A673 (cell line): ENCODE results near the gene IL25. TPM values are rescaled to one million over a fixed set of nuclear protein-coding genes. Genes with fewer than 3 reads are reported as not detected.
A peak's percentile ranks its signal among the peaks of the same experiment; 100 is the strongest.

Source experiments
- BruUV-seq: library from RNA; stranded (reverse); fragments of 400-500 nt; replicated peaks from 2 replicates; lab custom pipeline; 2021; lab: Mats Ljungman, UMichigan
- CTCF ChIA-PET: fragments of 300-600 bp; sonication (Branson Sonifier 250); formaldehyde crosslinking; loops from one replicate; lab custom pipeline; 2022; ENCODE audit warnings: antibody characterized with exemption; lab: Charles Lee
- POLR2A ChIA-PET: fragments of 300-600 bp; sonication (Branson Sonifier 250); formaldehyde crosslinking; loops from one replicate; lab custom pipeline; 2022; ENCODE audit warnings: antibody characterized with exemption; ENCODE audit not compliant: low non-redundant PET; lab: Charles Lee
- DNase-seq: peaks from one replicate; pipeline ENCODE4 v3.0.0-alpha.2; 2015; ENCODE audit warnings: low spot score
- H3K27ac ChIP-seq: fragments of 200-600 bp; sonication (generic); 2 replicates; pipeline ENCODE4 v1.5.1; 2016; ENCODE audit warnings: mixed run types, low read depth, mild to moderate bottlenecking, mixed read lengths, antibody characterized with exemption, low read length; ENCODE audit not compliant: poor library complexity, severe bottlenecking
- H3K27me3 ChIP-seq: fragments of 200-600 bp; sonication (generic); replicated peaks from 2 replicates; pipeline ENCODE4 v1.6.1; 2017; ENCODE audit warnings: mixed run types, low read depth, mild to moderate bottlenecking, mixed read lengths, antibody characterized with exemption, low read length; ENCODE audit not compliant: insufficient read depth, poor library complexity
- H3K36me3 ChIP-seq: fragments of 200-600 bp; sonication (generic); 2 replicates; pipeline ENCODE4 v1.6.1; 2016; ENCODE audit warnings: mixed run types, mild to moderate bottlenecking, mixed read lengths, antibody characterized with exemption, low read length; ENCODE audit not compliant: insufficient read depth, poor library complexity, severe bottlenecking
- H3K4me1 ChIP-seq: fragments of 200-600 bp; sonication (generic); 2 replicates; pipeline ENCODE4 v1.6.1; 2017; ENCODE audit warnings: mixed run types, mild to moderate bottlenecking, mixed read lengths, antibody characterized with exemption, low read length; ENCODE audit not compliant: insufficient read depth, poor library complexity, severe bottlenecking
- H3K4me3 ChIP-seq: fragments of 200-600 bp; sonication (generic); 2 replicates; pipeline ENCODE4 v1.5.1; 2016; ENCODE audit warnings: low read depth, mixed run types, mild to moderate bottlenecking, mixed read lengths, low read length; ENCODE audit not compliant: poor library complexity, severe bottlenecking
- H3K9me3 ChIP-seq: fragments of 200-600 bp; sonication (generic); 2 replicates; pipeline ENCODE4 v1.6.1; 2016; ENCODE audit warnings: mixed run types, low read depth, mild to moderate bottlenecking, mixed read lengths, antibody characterized with exemption, low read length; ENCODE audit not compliant: poor library complexity, severe bottlenecking
- CTCF ChIP-seq: fragments of 300-800, 200-600 bp; sonication (generic); conservative IDR thresholded peaks from 2 replicates; pipeline ENCODE4 v1.5.1; 2017; ENCODE audit warnings: low read depth, mild to moderate bottlenecking, antibody characterized with exemption, low read length, moderate library complexity, mixed read lengths
- EZH2 ChIP-seq: fragments of 200-600 bp; sonication (generic); IDR thresholded peaks from 2 replicates; pipeline ENCODE4 v1.6.1; 2017; ENCODE audit warnings: borderline replicate concordance, low read depth, mild to moderate bottlenecking, mixed read lengths, antibody characterized with exemption, low read length; ENCODE audit not compliant: poor library complexity, severe bottlenecking
- intact Hi-C: fragments of 100-400 bp; cut with micrococcal nuclease; formaldehyde crosslinking; loops from one replicate; pipeline ENCODE4 v1.10.0; 2022; ENCODE audit not compliant: unreplicated experiment
- total RNA-seq: library from RNA; stranded (reverse); gene quantifications from 2 replicates; pipeline ENCODE4 v1.2.3, GENCODE V29; 2021

IL25 gene
- total RNA-seq, 1 experiment from 2014 or later: not detected

GRCh38 chr14:23404331-23404900, 31.8 kb downstream of the IL25 start:
- Histone ChIP-seq H3K4me1 (no peaks in the 10 kb centered on the region), H3K4me3 (no peak overlapping the region), H3K9me3 (no peaks in the 10 kb centered on the region), H3K27ac (no peak overlapping the region), H3K27me3 (peaks cover 17% of the 10 kb centered on the region), H3K36me3 (no peaks in the 10 kb centered on the region)
- DNase-seq: peak; percentile 4
- intact Hi-C loops: no loop called here
- no TSS peak for BruUV-seq
- CTCF ChIA-PET: no interaction called here
- POLR2A ChIA-PET: no interaction called here
- TF ChIP-seq CTCF: no peak
- TF ChIP-seq EZH2: no peak

DNA sequence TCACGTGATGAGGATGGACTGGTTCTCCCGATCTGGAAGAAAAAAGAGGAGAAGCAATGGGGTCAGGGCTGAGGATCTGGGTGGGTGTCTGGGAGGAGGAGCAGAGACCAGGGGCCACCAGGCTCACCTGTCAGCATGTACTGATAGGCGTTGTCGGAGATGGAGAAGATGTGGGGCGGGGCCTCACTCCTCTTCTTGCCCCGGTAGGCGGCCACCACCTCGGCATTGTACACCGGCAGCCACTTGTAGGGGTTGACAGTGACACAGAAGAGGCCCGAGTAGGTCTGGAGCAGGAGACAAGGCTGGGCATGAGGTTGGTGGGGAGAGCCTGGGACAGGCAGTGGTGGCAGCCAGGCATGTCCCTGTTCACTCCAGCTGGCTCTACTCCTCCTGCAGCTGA, 32.5 kb downstream of the IL25 start:
- H3K36me3 ChIP-seq: no peaks in the 10 kb centered on the region
- peaks cover 17% of the 10 kb centered on the region for H3K27me3 ChIP-seq
- POLR2A ChIA-PET: no interaction called here
- BruUV-seq: no TSS peak
- DNase-seq: no peak
- H3K27ac ChIP-seq: no peak overlapping the region
- CTCF ChIA-PET: no interaction called here
- no peaks in the 10 kb centered on the region for H3K9me3 ChIP-seq
- H3K4me3 ChIP-seq: no peak overlapping the region
- no peaks in the 10 kb centered on the region for H3K4me1 ChIP-seq
- intact Hi-C loops: no loop called here
- TF ChIP-seq EZH2 (no peak), CTCF (no peak)

GRCh38 chr14:23405516-23406025, 33.0 kb downstream of the IL25 start:
- ChIA-PET CTCF (no interaction called here), POLR2A (no interaction called here)
- intact Hi-C loops: no loop called here
- Histone ChIP-seq H3K9me3 (no peaks in the 10 kb centered on the region), H3K4me3 (no peak overlapping the region), H3K4me1 (no peaks in the 10 kb centered on the region), H3K27ac (no peak overlapping the region), H3K27me3 (peaks cover 17% of the 10 kb centered on the region), H3K36me3 (no peaks in the 10 kb centered on the region)
- no peak for DNase-seq
- TF ChIP-seq EZH2 (no peak), CTCF (no peak)
- BruUV-seq: no TSS peak
